Stimulated activated CD8-positive, alpha-beta memory T cell treated with anti-CD3 and anti-CD28 coated beads, Interleukin-7, amount 100 ng/mL, for 48 hours (primary cell): ENCODE data around the gene WWC2.
"Not testable (repeated sequence)": the region's sequence is repeated elsewhere in the genome, so short reads cannot be mapped to it uniquely, and the experiment has no call there.

ENCODE experiments used
- DNase-seq, 2 donors: peaks; one replicate each; pipeline ENCODE4 v3.0.0-alpha.2; 2020; ENCODE audit warnings: low read depth in 1 of 2; ENCODE audit errors: extremely low read depth in 1 of 2

The WWC2 gene

GRCh38 chr4:183100298-183100599 lies 1.2 kb downstream of the WWC2 start:
- DNase-seq: no peak

GRCh38 chr4:183100827-183101226 lies 1.8 kb downstream of the WWC2 start:
- no peak for DNase-seq

GRCh38 chr4:183101956-183102480 lies 3.0 kb downstream of the WWC2 start:
- DNase-seq: no peak

GRCh38 chr4:183105092-183105491 lies 6.0 kb downstream of the WWC2 start:
- DNase-seq: no peak

GRCh38 chr4:183106839-183107238 lies 7.8 kb downstream of the WWC2 start:
- no peak for DNase-seq

- no peak for DNase-seq
Observed at GRCh38 chr4:183107891-183108459, 8.9 kb downstream of the WWC2 start.

- DNase-seq: no peak
Observed at GRCh38 chr4:183110244-183110643, 11.2 kb downstream of the WWC2 start.

GRCh38 chr4:183111452-183111885 lies 12.4 kb downstream of the WWC2 start:
- no peak for DNase-seq

- no peak for DNase-seq
Observed at GRCh38 chr4:183118141-183118540, 19.1 kb downstream of the WWC2 start.

- DNase-seq: no peak
Observed at GRCh38 chr4:183118585-183118984, 19.5 kb downstream of the WWC2 start.

- DNase-seq: not testable (repeated sequence)
Observed at GRCh38 chr4:183121660-183122059, 22.6 kb downstream of the WWC2 start.

GRCh38 chr4:183124228-183124627 lies 25.2 kb downstream of the WWC2 start:
- no peak for DNase-seq

GRCh38 chr4:183124865-183125264 lies 25.8 kb downstream of the WWC2 start:
- DNase-seq: no peak

GRCh38 chr4:183129125-183129524 lies 30.1 kb downstream of the WWC2 start:
- DNase-seq: no peak

GRCh38 chr4:183129675-183130074 lies 30.6 kb downstream of the WWC2 start:
- DNase-seq: no peak

- no peak for DNase-seq
Observed at GRCh38 chr4:183130328-183131155, 31.5 kb downstream of the WWC2 start.

GRCh38 chr4:183132081-183132480 lies 33.0 kb downstream of the WWC2 start:
- DNase-seq: no peak

GRCh38 chr4:183132865-183133264 lies 33.8 kb downstream of the WWC2 start:
- DNase-seq: no peak

- no peak for DNase-seq
Observed at GRCh38 chr4:183136855-183137254, 37.8 kb downstream of the WWC2 start.

- no peak for DNase-seq
Observed at GRCh38 chr4:183139058-183139750, 40.1 kb downstream of the WWC2 start.

- DNase-seq: no peak
Observed at GRCh38 chr4:183139972-183140570, 41.0 kb downstream of the WWC2 start.
